CD4-positive, alpha-beta T cell treated with Interleukin-15 for 4 hours (primary cell): Measurements from ENCODE around the gene ACAT2.
"Not testable (repeated sequence)": the region's sequence is repeated elsewhere in the genome, so short reads cannot be mapped to it uniquely, and the experiment has no call there.

Experiments used
- DNase-seq: peaks from one replicate; pipeline ENCODE4 v3.0.0-alpha.2; 2020; ENCODE audit warnings: low spot score

Gene ACAT2

DNA sequence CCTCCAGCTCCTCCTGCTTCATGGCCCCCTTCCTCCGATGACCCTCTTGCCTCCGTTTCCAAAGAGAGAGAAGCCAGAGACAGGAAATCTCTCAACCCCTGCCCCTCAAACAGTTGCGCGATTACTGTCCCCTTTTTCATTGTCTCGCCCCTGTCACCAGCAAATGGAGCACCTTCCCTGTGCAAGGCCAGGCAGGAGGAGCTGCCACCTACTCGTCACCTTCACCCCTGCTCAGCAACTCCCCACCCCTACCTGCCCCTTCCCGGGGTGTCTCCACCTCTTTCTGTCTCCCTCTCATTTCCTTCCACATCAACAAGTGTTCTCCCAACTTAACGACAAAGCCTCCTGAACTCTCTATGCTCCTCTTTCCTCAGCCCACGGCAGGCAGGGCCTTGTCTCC lies 51.9 kb downstream of the ACAT2 start:
- no peak for DNase-seq

GRCh38 chr6:159815410-159815809 lies 53.6 kb downstream of the ACAT2 start:
- DNase-seq = no peak

- DNase-seq = not testable (repeated sequence)
Measured at GRCh38 chr6:159816775-159817174, 54.9 kb downstream of the ACAT2 start.

DNA sequence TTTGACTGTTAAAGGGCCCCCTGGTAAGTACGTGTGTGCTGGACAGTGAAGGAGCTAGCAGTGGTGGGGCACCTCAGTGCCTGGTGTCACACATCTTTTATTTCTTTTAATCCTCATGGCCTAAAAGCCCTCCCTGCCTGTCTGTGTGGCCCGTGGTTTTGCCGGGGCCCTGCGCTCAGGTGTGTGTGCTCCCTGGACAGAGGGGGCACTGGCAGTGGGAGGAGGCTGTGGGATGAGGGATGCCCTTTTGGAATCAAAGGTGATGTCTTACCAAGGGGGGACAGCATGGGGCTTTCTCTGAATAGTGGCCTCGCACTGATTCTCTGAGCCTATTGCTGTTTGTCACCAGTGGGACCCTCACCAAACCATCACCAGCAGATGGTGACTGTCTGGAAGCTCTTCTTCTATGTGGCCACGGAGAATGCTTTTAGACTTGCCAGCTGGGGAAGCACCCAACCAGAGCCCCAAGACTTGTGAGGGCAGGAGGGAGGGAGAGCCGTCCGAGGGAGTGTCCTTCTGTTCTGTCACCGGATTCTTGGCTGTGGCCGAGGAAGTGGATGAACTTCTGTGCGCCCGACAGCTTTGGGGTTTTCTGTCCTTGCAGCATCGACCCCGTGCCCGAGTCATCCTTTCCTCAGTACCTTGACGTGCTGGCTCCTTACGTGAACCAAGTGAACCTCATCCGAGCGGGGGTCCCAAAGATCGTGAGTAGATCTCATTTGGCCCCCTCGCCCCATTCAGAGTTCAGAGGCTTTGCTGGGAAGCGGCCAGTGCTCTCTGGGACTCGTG lies 56.3 kb downstream of the ACAT2 start:
- no peak for DNase-seq

- no peak for DNase-seq
Measured at GRCh38 chr6:159819098-159819497, 57.3 kb downstream of the ACAT2 start.

GRCh38 chr6:159819932-159820640 lies 58.2 kb downstream of the ACAT2 start:
- DNase-seq = peak; percentile 22

DNA sequence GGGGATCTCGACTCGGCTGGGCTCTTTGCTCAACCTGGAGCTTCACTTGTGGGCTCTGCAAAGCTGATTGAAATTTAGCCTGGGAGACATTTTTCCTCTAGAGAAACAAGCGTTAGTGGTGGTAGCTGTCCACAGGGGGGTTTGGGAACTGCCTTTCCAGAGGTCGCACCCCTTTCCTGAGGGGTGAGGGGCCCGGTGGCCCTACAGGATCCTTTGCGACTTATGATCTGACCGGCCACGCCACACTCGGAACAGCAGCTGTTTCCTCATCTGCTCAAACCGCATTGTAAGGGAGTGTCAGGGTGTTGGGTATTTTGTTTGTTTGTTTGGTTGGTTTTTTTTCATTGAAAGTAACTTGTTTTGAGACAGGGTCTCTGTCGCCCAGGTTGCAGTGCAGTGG lies 59.3 kb downstream of the ACAT2 start:
- DNase-seq = no peak

DNA sequence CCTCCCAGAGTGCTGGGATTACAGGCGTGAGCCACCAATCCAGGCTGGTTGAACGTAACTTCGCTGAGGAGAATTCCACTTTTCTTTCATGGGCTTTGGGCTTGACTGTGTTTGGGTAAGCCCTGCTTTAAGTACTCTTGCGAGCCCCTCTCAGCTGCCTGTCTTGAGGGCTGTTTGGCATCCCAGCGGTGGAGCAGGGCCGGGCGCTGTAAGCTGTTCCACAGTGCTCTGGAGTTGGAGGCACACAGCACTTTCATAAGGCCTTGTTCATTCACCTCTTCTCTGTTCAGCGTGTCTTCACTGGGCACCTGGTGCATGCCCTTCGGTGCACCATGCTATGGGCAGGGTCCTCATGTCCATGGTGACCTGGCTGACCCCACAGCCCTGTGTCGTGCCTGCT lies 59.9 kb downstream of the ACAT2 start:
- DNase-seq = no peak

GRCh38 chr6:159823953-159824352 lies 62.1 kb downstream of the ACAT2 start:
- DNase-seq = no peak

GRCh38 chr6:159824690-159825089 lies 62.8 kb downstream of the ACAT2 start:
- DNase-seq = not testable (repeated sequence)

DNA sequence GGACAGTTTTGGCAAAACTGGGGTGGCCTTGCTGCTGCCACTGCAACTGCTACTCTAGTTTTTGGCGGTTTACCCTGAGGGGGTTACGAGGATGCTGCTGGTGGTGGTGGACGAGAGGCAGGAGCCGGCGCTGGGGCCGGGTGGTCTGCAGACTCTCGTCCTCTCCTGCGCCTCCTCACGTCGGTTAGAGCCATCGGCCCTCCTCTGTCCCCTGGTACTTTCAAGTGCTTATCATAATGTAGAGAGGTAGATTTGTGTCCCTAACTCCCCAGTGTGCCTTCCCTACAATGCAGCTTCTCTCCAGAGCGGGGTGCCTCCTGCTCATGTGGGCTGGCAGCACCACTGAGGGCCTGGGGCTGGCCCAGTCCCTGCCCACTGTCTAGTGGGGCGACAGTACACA lies 64.2 kb downstream of the ACAT2 start:
- DNase-seq = no peak

DNA sequence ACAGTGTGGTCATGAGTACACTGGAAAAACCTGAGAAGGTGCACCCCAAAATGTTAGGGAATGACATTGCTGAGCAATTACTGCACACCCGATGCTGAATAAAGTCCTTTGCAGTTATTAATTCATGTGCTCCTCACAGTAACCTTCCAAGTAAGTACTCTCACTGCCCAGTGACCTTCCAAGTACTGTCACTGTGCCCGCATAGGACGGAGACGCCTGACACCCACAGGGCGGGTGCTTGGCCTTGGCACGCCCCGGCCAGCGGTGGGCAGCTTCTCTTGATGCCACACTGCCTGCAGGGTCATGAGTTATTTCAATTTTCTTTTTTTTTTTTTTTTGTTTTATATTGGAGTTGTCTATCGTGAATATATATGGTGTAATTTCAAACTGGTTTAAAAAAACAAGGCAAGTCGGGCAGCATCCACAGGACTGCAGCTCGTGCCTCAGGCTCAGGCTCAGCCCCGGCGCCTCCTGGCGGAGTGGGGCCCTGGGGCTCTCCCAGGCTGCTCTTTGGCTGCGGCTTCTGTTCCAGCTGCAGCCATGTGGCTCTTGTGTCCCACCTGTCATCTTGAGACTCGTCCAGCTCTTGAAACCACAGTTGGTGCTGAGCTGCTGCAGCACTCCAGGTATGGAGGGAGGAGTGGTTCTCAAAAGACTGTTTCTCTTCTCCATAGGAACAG lies 65.3 kb downstream of the ACAT2 start:
- DNase-seq = no peak

GRCh38 chr6:159828074-159828473 lies 66.2 kb downstream of the ACAT2 start:
- no peak for DNase-seq
